Measurements from ENCODE around the gene CIB1.

CIB1 gene

GRCh38 chr15:90239371-90239770 lies 5.6 kb upstream of the CIB1 start:
- DNase-seq = no peak

GRCh38 chr15:90234096-90234988 lies 601 bp upstream of the CIB1 start, which contains the start of gene GDPGP1:
GDPGP1 (plus strand) TSS chr15:90234209; CDS start chr15:90240909, 6,700 bp downstream.
- DNase-seq = no peak

GRCh38 chr15:90232941-90233386 lies 777 bp downstream of the CIB1 start:
- DNase-seq = no peak

- no peak for DNase-seq
These were observed 1.5 kb downstream of the CIB1 start for GRCh38 chr15:90232196-90232595.

- no peak for DNase-seq
These were observed 2.4 kb downstream of the CIB1 start for GRCh38 chr15:90231028-90232017.

- no peak for DNase-seq
These were observed 3.1 kb downstream of the CIB1 start for GRCh38 chr15:90230610-90231009.

GRCh38 chr15:90230071-90230494 lies 3.7 kb downstream of the CIB1 start:
- no peak for DNase-seq

- DNase-seq = no peak
These were observed 4.8 kb downstream of the CIB1 start for GRCh38 chr15:90228960-90229359.

- no peak for DNase-seq
These were observed 5.6 kb downstream of the CIB1 start for GRCh38 chr15:90227816-90228772.

- DNase-seq = no peak
These were observed 6.4 kb downstream of the CIB1 start for GRCh38 chr15:90227336-90227735.

GRCh38 chr15:90225504-90226234 lies 8.1 kb downstream of the CIB1 start:
- no peak for DNase-seq

- no peak for DNase-seq
These were observed 8.7 kb downstream of the CIB1 start for GRCh38 chr15:90225047-90225446.

GRCh38 chr15:90223441-90224165 lies 10.1 kb downstream of the CIB1 start:
- DNase-seq = no peak

- DNase-seq = no peak
These were observed 11.2 kb downstream of the CIB1 start for GRCh38 chr15:90222547-90222946.

- DNase-seq = peak; percentile 37
These were observed 12.4 kb downstream of the CIB1 start for GRCh38 chr15:90221246-90221900.

GRCh38 chr15:90219421-90220141 lies 14.2 kb downstream of the CIB1 start:
- no peak for DNase-seq

- no peak for DNase-seq
These were observed 15.9 kb downstream of the CIB1 start for GRCh38 chr15:90217671-90218394.

GRCh38 chr15:90214553-90215196 lies 19.1 kb downstream of the CIB1 start:
- DNase-seq = no peak
